ENCODE measurements around the gene KTN1. TPM values are rescaled to one million over a fixed set of nuclear protein-coding genes. Genes with fewer than 3 reads are reported as not detected.

Gene KTN1
- total and polyA plus RNA-seq, 2 experiments from 2014 or later, result 124 to 607 TPM

GRCh38 chr14:55539975-55540374 lies 40.0 kb upstream of the KTN1 start:
- no peaks in the 10 kb centered on the region for H3K27me3 ChIP-seq (ENCODE audit: insufficient read depth)
- H3K9me3 Mint-ChIP-seq, result peaks cover 7% of the 10 kb centered on the region
- H3K27ac Mint-ChIP-seq, result no peak overlapping the region

More at GRCh38 chr14:55539975-55540374, 40.0 kb upstream of the KTN1 start:
- Histone ChIP-seq H2AFZ (no peak overlapping the region), H3K4me3 (no peak overlapping the region), H3F3A (replicated peaks; ENCODE audit: low read depth) (no peaks in the 10 kb centered on the region), H3K9me2 (ENCODE audit: insufficient read depth) (no peaks in the 10 kb centered on the region), H3K36me3 (ENCODE audit: insufficient read depth) (no peaks in the 10 kb centered on the region), H3K4me2 (no peak overlapping the region), H3K79me2 (replicated peaks; ENCODE audit: insufficient read depth) (no peaks in the 10 kb centered on the region), H4K20me1 (replicated peaks; ENCODE audit: insufficient read depth) (no peaks in the 10 kb centered on the region), H3K27ac (ENCODE audit: low read depth) (no peak overlapping the region), H3K4me1 (ENCODE audit: insufficient read depth) (no peaks in the 10 kb centered on the region)
- DNase-seq (ENCODE audit: low spot score) (no peak), ATAC-seq (no peak)
- 0 out of 3 replicates have a peak, but pooled peaks cover 2% of the 10 kb centered on the region for H3K36me3 Mint-ChIP-seq (ENCODE audit: low read depth)
- no peak overlapping the region for H3K4me3 Mint-ChIP-seq
- H3K4me1 Mint-ChIP-seq, result no peaks in the 10 kb centered on the region; the same call in 2 of the 3 replicates
- TF ChIP-seq POLR2AphosphoS5 (IDR thresholded peaks at IDR 0.05; ENCODE audit: low read depth) (no peak), REST (IDR thresholded peaks at IDR 0.05; ENCODE audit: unreplicated experiment) (no peak), ETS1 (IDR thresholded peaks at IDR 0.05) (no peak), ZNF114 (CRISPR knock-in tag; IDR thresholded peaks at IDR 0.05) (no peak), ZNF462 (CRISPR knock-in tag; IDR thresholded peaks at IDR 0.05) (no peak), STAT1 (IDR thresholded peaks at IDR 0.05; ENCODE audit: unreplicated experiment) (no peak), CREB1 (CRISPR knock-in tag; IDR thresholded peaks at IDR 0.05; ENCODE audit: low read depth) (no peak), CTCF (conservative IDR thresholded peaks at IDR 0.05; ENCODE audit: low read depth in 2 of 2) (no peak), JUNB (IDR thresholded peaks at IDR 0.05; ENCODE audit: unreplicated experiment) (no peak), EZH2 (IDR thresholded peaks at IDR 0.05; ENCODE audit: low read depth, unreplicated experiment) (no peak), EZH2phosphoT487 (IDR thresholded peaks at IDR 0.05; ENCODE audit: unreplicated experiment) (no peak), NANOG (IDR thresholded peaks at IDR 0.05; ENCODE audit: borderline replicate concordance) (no peak), ZNF331 (CRISPR knock-in tag; IDR thresholded peaks at IDR 0.05; ENCODE audit: low read depth) (no peak)
- no peaks in the 10 kb centered on the region for H3K27me3 Mint-ChIP-seq (ENCODE audit: insufficient read depth, low read depth, poor library complexity)
